ENCODE data around the gene OR6J1.

- TF ChIP-seq, protein P1, sequence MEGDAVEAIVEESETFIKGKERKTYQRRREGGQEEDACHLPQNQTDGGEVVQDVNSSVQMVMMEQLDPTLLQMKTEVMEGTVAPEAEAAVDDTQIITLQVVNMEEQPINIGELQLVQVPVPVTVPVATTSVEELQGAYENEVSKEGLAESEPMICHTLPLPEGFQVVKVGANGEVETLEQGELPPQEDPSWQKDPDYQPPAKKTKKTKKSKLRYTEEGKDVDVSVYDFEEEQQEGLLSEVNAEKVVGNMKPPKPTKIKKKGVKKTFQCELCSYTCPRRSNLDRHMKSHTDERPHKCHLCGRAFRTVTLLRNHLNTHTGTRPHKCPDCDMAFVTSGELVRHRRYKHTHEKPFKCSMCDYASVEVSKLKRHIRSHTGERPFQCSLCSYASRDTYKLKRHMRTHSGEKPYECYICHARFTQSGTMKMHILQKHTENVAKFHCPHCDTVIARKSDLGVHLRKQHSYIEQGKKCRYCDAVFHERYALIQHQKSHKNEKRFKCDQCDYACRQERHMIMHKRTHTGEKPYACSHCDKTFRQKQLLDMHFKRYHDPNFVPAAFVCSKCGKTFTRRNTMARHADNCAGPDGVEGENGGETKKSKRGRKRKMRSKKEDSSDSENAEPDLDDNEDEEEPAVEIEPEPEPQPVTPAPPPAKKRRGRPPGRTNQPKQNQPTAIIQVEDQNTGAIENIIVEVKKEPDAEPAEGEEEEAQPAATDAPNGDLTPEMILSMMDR (IDR thresholded peaks at IDR 0.05) = no peak
- TF ChIP-seq POLR2A (IDR thresholded peaks at IDR 0.05) = no peak
- TF ChIP-seq POLR2AphosphoS5 (IDR thresholded peaks at IDR 0.05) = no peak
Measured at GRCh38 chr14:22666203-22666893, 22.2 kb upstream of the OR6J1 start.
